AML-193 (cell line): Measurements from ENCODE around the gene ZNF202.

Source experiments
- DNase-seq, 2 experiments: peaks; one replicate each; lab custom pipeline; 2025; lab: John Stamatoyannopoulos, UW

Gene ZNF202

DNA sequence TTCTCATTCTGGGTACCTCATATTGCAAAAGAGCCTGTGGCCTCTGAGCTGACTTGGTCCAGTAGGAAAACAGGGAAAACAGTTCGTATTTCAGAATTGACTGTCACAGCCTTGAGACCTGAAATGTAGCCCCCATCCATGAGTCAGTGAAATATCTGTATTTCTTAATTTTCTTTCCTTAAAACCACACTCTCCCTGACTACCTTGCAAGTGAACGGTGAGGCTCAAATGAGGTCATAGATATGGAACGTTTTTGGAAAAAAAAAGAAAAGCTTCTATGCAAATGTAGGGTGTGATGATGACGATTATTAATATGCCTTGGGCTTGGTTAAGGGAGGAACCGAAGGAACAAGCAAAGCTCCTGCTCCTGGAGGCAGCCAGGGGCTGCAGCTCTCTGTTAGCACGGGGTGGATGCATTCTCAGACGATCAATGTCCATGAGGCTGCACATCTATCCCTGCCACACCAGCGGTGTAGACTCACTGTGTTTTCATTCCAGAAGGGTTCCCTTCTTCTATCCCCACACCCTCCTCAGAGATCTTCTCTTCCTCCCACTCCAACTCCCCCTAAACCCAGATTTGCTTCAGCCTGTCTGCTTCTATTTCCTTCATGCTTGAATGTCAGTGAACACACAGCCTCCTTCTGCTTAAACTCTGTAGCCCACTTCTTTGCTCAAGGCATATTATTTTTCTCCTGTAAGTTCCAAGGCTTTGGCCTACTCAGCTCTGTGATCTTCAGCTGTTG, 57.9 kb downstream of the ZNF202 start:
- no peak for DNase-seq

DNA sequence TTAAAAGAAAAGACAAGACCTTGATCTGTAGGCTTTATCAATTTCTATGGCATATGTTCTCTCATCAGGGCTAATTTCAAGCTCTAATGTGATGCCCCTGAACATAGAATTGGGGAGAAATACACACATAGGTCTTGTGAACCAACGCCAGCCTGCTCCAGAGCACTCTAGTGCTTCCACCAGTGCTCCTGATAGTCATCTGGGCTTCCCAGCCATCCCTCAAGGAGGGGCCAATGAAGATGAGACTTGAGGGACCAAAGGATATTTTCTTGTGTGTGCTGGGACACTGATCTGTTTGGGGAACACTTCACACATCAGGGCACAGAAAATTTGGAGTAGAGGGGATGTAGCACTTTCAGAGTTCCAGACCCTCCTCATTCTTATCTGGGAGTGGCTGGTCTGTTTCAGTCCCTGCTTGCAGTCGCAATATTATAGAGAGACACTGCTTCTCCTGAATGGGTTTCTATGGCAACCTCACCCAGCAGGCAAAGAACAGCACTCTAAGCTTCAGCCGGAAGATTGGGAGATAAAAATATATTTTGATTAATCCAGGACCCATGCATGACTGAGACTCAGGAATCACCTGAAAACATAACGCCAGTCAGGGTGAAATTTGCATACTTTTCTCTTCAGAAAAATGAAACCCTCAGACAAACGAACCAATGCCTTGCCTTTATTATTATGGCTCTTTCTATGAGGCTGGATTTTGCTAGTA, 58.6 kb downstream of the ZNF202 start:
- DNase-seq, result no peak

DNA sequence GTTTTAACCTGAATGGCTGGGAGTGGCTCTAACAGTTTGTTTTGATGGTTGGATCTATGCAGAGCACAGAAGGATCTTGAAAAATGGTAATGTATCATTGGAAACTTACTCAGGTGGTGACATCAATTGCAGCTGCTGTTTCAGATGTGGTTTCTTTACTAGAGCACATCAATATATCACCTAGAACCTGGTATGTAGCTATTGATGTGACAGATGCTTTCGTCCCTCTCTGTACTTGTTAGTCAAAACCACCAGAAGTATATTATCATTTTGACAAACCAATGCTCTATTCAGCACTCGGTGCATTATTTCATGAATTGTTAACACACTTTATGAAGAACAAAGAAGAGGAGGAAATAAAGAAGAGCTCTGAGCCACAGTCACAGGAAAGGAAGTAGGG, 60.4 kb downstream of the ZNF202 start:
- DNase-seq, result no peak

DNA sequence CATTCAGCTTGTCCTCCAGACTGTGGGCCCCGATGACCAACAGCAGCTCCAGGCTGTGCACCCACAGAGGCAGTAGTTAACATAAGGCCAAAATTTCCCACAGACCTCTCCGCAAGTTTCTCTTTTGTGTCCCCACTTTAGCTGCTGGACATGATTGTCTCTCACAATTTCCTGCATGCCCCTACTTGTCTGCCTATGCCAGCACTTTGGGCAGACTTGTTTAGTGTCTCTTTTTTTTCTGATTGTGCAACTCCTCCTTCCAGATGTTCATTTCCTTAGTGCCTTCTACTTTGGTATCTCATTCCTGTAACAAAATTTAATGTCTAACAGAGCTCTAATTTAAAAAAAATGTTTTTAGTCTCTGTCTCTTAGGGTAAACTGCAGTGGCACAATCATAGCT, 63.2 kb downstream of the ZNF202 start:
- DNase-seq, result no peak

DNA sequence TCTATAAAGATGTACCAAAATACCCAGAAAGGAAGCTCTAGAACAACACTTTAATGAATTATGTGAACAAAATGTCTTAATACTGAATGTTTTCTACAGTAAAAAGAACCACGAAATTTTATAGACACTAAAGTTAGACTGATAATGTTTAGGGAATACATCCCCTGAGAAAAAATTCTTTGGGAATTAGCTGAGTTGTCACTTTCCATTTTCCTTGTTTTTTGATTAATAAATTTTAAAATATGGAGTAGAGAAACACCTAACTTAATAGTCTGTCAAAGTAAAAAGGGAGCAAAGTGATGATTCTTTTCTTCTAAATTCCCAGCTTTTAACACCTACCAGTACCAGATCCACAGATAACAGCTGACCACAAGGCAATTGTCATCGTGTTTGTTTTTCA, 64.0 kb downstream of the ZNF202 start:
- DNase-seq, result no peak

DNA sequence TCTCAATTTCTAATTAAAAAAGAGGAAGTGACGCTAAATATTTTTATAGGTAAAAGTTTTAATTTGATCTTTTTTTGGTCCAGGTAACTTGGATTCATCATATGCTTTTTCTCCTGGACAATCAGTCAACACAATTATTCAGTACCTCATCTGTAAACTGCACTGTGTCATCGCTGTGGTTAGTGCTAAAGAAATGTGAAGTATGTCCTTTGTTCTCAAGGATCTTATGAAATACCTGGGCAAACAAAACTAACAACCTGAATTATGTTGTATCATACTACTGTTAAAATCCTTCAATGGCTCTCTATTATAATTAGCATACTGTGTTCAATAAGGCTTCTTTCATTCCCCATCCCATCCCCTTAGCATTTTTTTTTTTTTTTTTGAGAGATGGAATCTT, 67.2 kb downstream of the ZNF202 start:
- DNase-seq, result no peak
